OCI-LY1 (cell line): Measurements from ENCODE around the gene PLXNA1.

ENCODE experiments used
- CTCF ChIP-seq: fragments of 200-600 bp; sonication (generic), shearing (Covaris generic); IDR thresholded peaks from 2 replicates; pipeline ENCODE4 v1.5.1; 2017; ENCODE audit warnings: mild to moderate bottlenecking, antibody characterized with exemption, low read length, moderate library complexity, mixed read lengths
- EZH2 ChIP-seq: fragments of 200-600 bp; sonication (generic), shearing (Covaris generic); IDR thresholded peaks from 2 replicates; pipeline ENCODE4 v1.8.0; 2017; ENCODE audit warnings: borderline replicate concordance, mixed run types, mild to moderate bottlenecking, antibody characterized with exemption, low read length, moderate library complexity, mixed read lengths

GRCh38 chr3:127013181-127013580, 30.3 kb downstream of the PLXNA1 start:
- TF ChIP-seq CTCF, result no peak
- TF ChIP-seq EZH2, result no peak
